Measurements from ENCODE around the gene SNX4. TPM values are rescaled to one million over a fixed set of nuclear protein-coding genes. Genes with fewer than 3 reads are reported as not detected.
"Not testable (repeated sequence)": the region's sequence is repeated elsewhere in the genome, so short reads cannot be mapped to it uniquely, and the experiment has no call there.

The SNX4 gene
- total RNA-seq, 1 experiment from 2014 or later: 22.9 TPM

- Histone ChIP-seq H3K4me3 (ENCODE audit: insufficient read depth, low read depth, low read length) (no peak overlapping the region), H3K36me3 (replicated peaks; ENCODE audit: control insufficient read depth, insufficient read depth, low read length) (peaks cover 2% of the 10 kb centered on the region)
- DNase-seq: no peak
Measured at GRCh38 chr3:125481786-125482185, 38.2 kb downstream of the SNX4 start.

GRCh38 chr3:125481375-125481759, 38.6 kb downstream of the SNX4 start:
- DNase-seq; H3K4me3 ChIP-seq (ENCODE audit: insufficient read depth, low read depth, low read length); H3K27me3 ChIP-seq (ENCODE audit: control insufficient read depth, insufficient read depth, low read length); H3K36me3 ChIP-seq (replicated peaks; ENCODE audit: control insufficient read depth, insufficient read depth, low read length): not testable (repeated sequence)

More at GRCh38 chr3:125481786-125482185, 38.2 kb downstream of the SNX4 start:
- no peaks in the 10 kb centered on the region for H3K27me3 ChIP-seq (ENCODE audit: control insufficient read depth, insufficient read depth, low read length)

GRCh38 chr3:125480656-125481374, 39.2 kb downstream of the SNX4 start:
- no peak overlapping the region for H3K4me3 ChIP-seq (ENCODE audit: insufficient read depth, low read depth, low read length)
- no peaks in the 10 kb centered on the region for H3K27me3 ChIP-seq (ENCODE audit: control insufficient read depth, insufficient read depth, low read length)
- peaks cover 2% of the 10 kb centered on the region for H3K36me3 ChIP-seq (replicated peaks; ENCODE audit: control insufficient read depth, insufficient read depth, low read length)
- DNase-seq: no peak

- DNase-seq: no peak
- H3K36me3 ChIP-seq (replicated peaks; ENCODE audit: control insufficient read depth, insufficient read depth, low read length): peaks cover 4% of the 10 kb centered on the region
- H3K4me3 ChIP-seq (ENCODE audit: insufficient read depth, low read depth, low read length): no peak overlapping the region
Measured at GRCh38 chr3:125479091-125479490, 40.9 kb downstream of the SNX4 start.

GRCh38 chr3:125478326-125478725, 41.7 kb downstream of the SNX4 start:
- Histone ChIP-seq H3K36me3 (replicated peaks; ENCODE audit: control insufficient read depth, insufficient read depth, low read length) (peaks cover 4% of the 10 kb centered on the region), H3K27me3 (ENCODE audit: control insufficient read depth, insufficient read depth, low read length) (no peaks in the 10 kb centered on the region), H3K4me3 (ENCODE audit: insufficient read depth, low read depth, low read length) (no peak overlapping the region)
- no peak for DNase-seq

More at GRCh38 chr3:125479091-125479490, 40.9 kb downstream of the SNX4 start:
- H3K27me3 ChIP-seq (ENCODE audit: control insufficient read depth, insufficient read depth, low read length): no peaks in the 10 kb centered on the region

GRCh38 chr3:125477701-125478100, 42.3 kb downstream of the SNX4 start:
- Histone ChIP-seq H3K27me3 (ENCODE audit: control insufficient read depth, insufficient read depth, low read length) (no peaks in the 10 kb centered on the region), H3K4me3 (ENCODE audit: insufficient read depth, low read depth, low read length) (no peak overlapping the region), H3K36me3 (replicated peaks; ENCODE audit: control insufficient read depth, insufficient read depth, low read length) (peaks cover 4% of the 10 kb centered on the region)
- DNase-seq: no peak

DNA sequence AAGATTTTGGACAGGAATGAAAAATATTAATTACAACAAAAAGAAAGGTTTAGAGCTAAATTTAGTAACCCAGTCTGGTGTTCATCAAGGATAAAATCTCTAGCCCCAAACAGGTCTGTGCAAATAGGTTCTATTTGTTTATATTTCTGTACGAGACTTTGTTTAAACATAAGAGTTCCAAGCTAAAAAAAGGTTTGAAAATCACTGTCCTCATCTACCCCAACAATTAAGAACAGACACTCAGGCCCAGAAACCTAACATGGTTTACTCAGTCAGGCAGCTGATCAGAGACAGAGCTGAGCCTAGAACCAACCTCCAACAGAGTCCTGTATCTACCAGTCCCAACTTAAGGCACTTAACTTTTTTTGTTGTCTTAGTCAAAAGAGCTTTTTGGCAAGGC, 49.3 kb downstream of the SNX4 start:
- Histone ChIP-seq H3K36me3 (replicated peaks; ENCODE audit: control insufficient read depth, insufficient read depth, low read length) (peaks cover under 1% of the 10 kb centered on the region), H3K27me3 (ENCODE audit: control insufficient read depth, insufficient read depth, low read length) (no peaks in the 10 kb centered on the region), H3K4me3 (ENCODE audit: insufficient read depth, low read depth, low read length) (no peak overlapping the region)
- DNase-seq: no peak

DNA sequence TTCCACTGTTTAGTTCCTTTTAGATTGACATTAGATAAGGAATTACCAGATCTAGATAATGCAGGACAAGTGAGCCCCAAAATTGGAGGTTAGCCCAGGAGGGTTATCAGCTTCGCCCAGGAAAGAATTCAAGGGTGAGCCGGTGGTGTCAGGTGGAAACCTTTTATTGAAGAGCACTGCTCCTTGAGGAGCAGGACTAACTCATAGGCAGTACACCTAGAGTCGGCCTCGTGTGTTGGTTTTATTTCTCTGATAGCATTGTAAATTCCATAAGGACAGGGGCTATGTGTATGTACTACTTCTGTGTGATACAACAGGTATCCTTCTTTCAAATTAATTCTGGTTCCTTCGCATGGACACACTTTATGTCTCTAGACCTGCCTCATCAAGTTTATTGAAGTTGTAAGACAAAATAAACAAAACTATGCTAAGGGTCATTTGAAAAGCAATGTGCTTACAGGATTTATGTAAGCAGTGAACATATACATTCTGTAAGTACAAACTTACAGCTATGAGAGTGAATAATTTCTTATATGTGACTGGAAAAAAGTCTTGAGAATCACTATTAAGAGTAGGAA, 57.2 kb downstream of the SNX4 start:
- H3K36me3 ChIP-seq (replicated peaks; ENCODE audit: control insufficient read depth, insufficient read depth, low read length): peaks cover 1% of the 10 kb centered on the region; the same call in 1 of the 2 replicates

DNA sequence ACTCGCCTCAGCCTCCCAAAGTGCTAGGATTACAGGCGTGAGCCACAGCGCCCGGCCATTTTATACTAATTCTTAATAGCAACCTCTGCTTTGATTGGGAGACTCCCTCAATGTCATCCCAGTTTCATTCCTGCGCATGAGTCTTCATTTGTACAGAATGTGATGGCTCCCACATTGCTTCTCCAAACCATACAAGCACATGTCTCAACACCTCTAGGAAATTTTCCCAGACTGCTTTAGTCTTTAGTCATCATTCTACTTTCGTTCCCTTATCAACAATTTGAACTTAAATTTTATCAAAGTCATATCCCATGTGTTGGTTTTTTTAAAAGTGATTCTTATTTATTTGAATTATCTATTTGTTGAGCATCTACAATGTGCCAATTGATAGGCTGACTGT, 58.1 kb downstream of the SNX4 start:
- H3K27me3 ChIP-seq (ENCODE audit: control insufficient read depth, insufficient read depth, low read length): no peaks in the 10 kb centered on the region
- H3K4me3 ChIP-seq (ENCODE audit: insufficient read depth, low read depth, low read length): no peak overlapping the region
- peaks cover 1% of the 10 kb centered on the region; the same call in 1 of the 2 replicates for H3K36me3 ChIP-seq (replicated peaks; ENCODE audit: control insufficient read depth, insufficient read depth, low read length)
- no peak for DNase-seq

More for the DNA sequence above, 57.2 kb downstream of the SNX4 start:
- H3K27me3 ChIP-seq (ENCODE audit: control insufficient read depth, insufficient read depth, low read length): no peaks in the 10 kb centered on the region
- DNase-seq: no peak
- H3K4me3 ChIP-seq (ENCODE audit: insufficient read depth, low read depth, low read length): no peak overlapping the region

GRCh38 chr3:125460233-125460632, 59.8 kb downstream of the SNX4 start:
- H3K27me3 ChIP-seq (ENCODE audit: control insufficient read depth, insufficient read depth, low read length): no peaks in the 10 kb centered on the region
- H3K4me3 ChIP-seq (ENCODE audit: insufficient read depth, low read depth, low read length): no peak overlapping the region
- no peak for DNase-seq
- H3K36me3 ChIP-seq (replicated peaks; ENCODE audit: control insufficient read depth, insufficient read depth, low read length): peaks cover 4% of the 10 kb centered on the region

DNA sequence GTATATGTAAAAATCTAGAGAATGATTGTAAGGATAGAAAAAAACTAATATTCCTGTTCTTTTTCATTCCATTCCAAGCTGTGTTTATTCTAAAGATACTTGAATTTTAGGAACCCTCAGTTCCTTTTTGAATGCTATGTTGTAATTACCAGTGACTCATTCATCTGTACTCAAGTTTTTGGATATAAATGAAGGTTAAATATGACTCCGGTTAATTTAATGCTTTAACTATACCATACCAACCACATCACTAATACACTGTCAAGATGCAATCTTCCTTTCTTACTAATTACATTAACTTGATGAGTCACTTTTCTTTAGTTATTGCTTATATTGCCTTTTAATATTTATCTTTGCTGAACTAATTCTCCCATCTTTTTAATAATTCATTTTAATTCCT, 76.1 kb downstream of the SNX4 start:
- no peaks in the 10 kb centered on the region; the same call in 1 of the 2 replicates for H3K36me3 ChIP-seq (replicated peaks; ENCODE audit: control insufficient read depth, insufficient read depth, low read length)
- H3K27me3 ChIP-seq (ENCODE audit: control insufficient read depth, insufficient read depth, low read length): no peaks in the 10 kb centered on the region
- H3K4me3 ChIP-seq (ENCODE audit: insufficient read depth, low read depth, low read length): no peak overlapping the region
- no peak for DNase-seq

DNA sequence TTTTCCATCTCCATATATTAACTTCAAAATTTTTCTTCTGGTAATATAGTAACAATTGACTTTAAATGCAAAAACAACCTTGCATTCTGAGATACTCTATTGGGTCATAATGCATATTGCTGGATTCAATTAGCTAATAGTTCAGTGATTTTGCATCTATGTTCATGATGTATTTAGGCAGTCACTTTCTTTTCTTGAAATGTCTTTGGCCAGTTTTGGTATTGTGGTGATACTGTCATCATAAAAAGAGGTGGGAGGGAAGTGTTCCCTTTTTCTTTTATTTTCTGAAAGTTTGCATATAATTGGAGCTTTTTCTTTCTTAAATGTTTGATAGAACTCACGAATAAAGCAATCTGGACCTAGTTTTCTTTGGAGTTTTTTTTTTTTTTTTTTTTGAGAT, 77.5 kb downstream of the SNX4 start:
- H3K27me3 ChIP-seq (ENCODE audit: control insufficient read depth, insufficient read depth, low read length): no peaks in the 10 kb centered on the region
- no peak for DNase-seq
- no peak overlapping the region for H3K4me3 ChIP-seq (ENCODE audit: insufficient read depth, low read depth, low read length)
- H3K36me3 ChIP-seq (replicated peaks; ENCODE audit: control insufficient read depth, insufficient read depth, low read length): no peaks in the 10 kb centered on the region; the same call in 1 of the 2 replicates

GRCh38 chr3:125440970-125441369, 79.0 kb downstream of the SNX4 start:
- no peak for DNase-seq
- Histone ChIP-seq H3K27me3 (ENCODE audit: control insufficient read depth, insufficient read depth, low read length) (no peaks in the 10 kb centered on the region), H3K36me3 (replicated peaks; ENCODE audit: control insufficient read depth, insufficient read depth, low read length) (no peaks in the 10 kb centered on the region), H3K4me3 (ENCODE audit: insufficient read depth, low read depth, low read length) (no peak overlapping the region)

- H3K4me3 ChIP-seq (ENCODE audit: insufficient read depth, low read depth, low read length): no peak overlapping the region
- H3K36me3 ChIP-seq (replicated peaks; ENCODE audit: control insufficient read depth, insufficient read depth, low read length): no peaks in the 10 kb centered on the region
- no peak for DNase-seq
- H3K27me3 ChIP-seq (ENCODE audit: control insufficient read depth, insufficient read depth, low read length): no peaks in the 10 kb centered on the region
Measured at GRCh38 chr3:125440559-125440955, 79.4 kb downstream of the SNX4 start.

- peak; percentile 64 for DNase-seq
- no peaks in the 10 kb centered on the region for H3K27me3 ChIP-seq (ENCODE audit: control insufficient read depth, insufficient read depth, low read length)
- H3K4me3 ChIP-seq (ENCODE audit: insufficient read depth, low read depth, low read length): no peak overlapping the region
- no peaks in the 10 kb centered on the region for H3K36me3 ChIP-seq (replicated peaks; ENCODE audit: control insufficient read depth, insufficient read depth, low read length)
Measured at GRCh38 chr3:125437631-125438435, 82.2 kb downstream of the SNX4 start.
